Heart left ventricle (tissue), 16 donors: ENCODE results near the gene SPPL3. TPM values are rescaled to one million over a fixed set of nuclear protein-coding genes. Genes with fewer than 3 reads are reported as not detected.

ENCODE experiments used
- ATAC-seq, 4 donors: fragments of 200-7000 bp; cut with Tn5 transposase; one replicate each; pipeline ENCODE4 v1.9.1; 2020 to 2022; ENCODE audit warnings: moderate library complexity in 4 of 4, mild to moderate bottlenecking in 3 of 4, moderate number of reproducible peaks in 1 of 4
- DNase-seq, 5 donors: peaks; one replicate each; pipeline ENCODE4 v3.0.0-alpha.2; 2020
- H3K27ac ChIP-seq, 12 donors: fragments of 200-600 bp; sonication (generic) in 4 of 12; one replicate each; pipeline versions ENCODE4 v1.5.0 to v1.8.0; 2016 to 2022; ENCODE audit warnings: mild to moderate bottlenecking in 2 of 12
- H3K27me3 ChIP-seq, 9 donors: fragments of 200-600 bp; sonication (generic) in 2 of 9; one replicate each; pipeline versions ENCODE4 v1.5.1 to v1.8.0; 2016 to 2022; ENCODE audit warnings: mild to moderate bottlenecking in 3 of 9
- H3K36me3 ChIP-seq, 9 donors: fragments of 200-600 bp; sonication (generic) in 2 of 9; one replicate each; pipeline versions ENCODE4 v1.5.0 to v1.8.0; 2018 to 2022; ENCODE audit warnings: mild to moderate bottlenecking in 2 of 9
- H3K4me1 ChIP-seq, 12 donors: fragments of 200-600 bp; sonication (generic) in 4 of 12; one replicate each; pipeline versions ENCODE4 v1.5.0 to v1.8.0; 2016 to 2022; ENCODE audit warnings: mild to moderate bottlenecking in 3 of 12
- H3K4me3 ChIP-seq, 12 donors: fragments of 200-600 bp; sonication (generic) in 4 of 12; one replicate each; pipeline versions ENCODE4 v1.5.0 to v1.8.0; 2017 to 2022; ENCODE audit warnings: mild to moderate bottlenecking in 9 of 12, moderate library complexity in 4 of 12
- H3K9me3 ChIP-seq, 12 donors: fragments of 200-600 bp; sonication (generic) in 4 of 12; one replicate each; pipeline versions ENCODE4 v1.5.0 to v1.8.0; 2016 to 2022; ENCODE audit warnings: mild to moderate bottlenecking in 1 of 12
- POLR2A ChIP-seq, 2 donors: fragments of 450-650 bp; IDR thresholded peaks; one replicate each; pipeline ENCODE4 v1.6.1; 2017; ENCODE audit warnings: antibody characterized with exemption in 2 of 2, mild to moderate bottlenecking in 2 of 2, moderate library complexity in 2 of 2
- WGBS, 4 donors: extraction: QIAGEN DNeasy Blood & Tissue Kit in 2 of 4; methylation state at CpG; one replicate each; pipeline versions ENCODE4 v1.1.5 to v1.1.7; 2013 to 2018; 5-methylcytosine and 5-hydroxymethylcytosine counted together
- intact Hi-C, 10 donors: fragments of 100-400 bp; cut with DNase I; formaldehyde crosslinking; loops; one replicate each; pipeline versions ENCODE4 v1.11.1 to v1.14.2; 2022
- polyA plus RNA-seq, 2 donors: library from polyadenylated mRNA; stranded (reverse); fragments of 200-250 nt; gene quantifications; one replicate each; pipeline ENCODE4 v1.2.3, GENCODE V29; 2013
- total RNA-seq, 9 donors: library from RNA; depleted of rRNA in 2 of 9; stranded (reverse); fragments of >200 nt in 2 of 9; fragmentation: NEBNext Ultra II Directional in 3 of 9; extraction: Animal tissue kit (Norgen Biotek cat#: 25700) in 3 of 9; gene quantifications; one replicate each; pipeline versions ENCODE4 v1.1.0 to v1.2.4, GENCODE V29; 2016 to 2023
- TF ChIP-seq, protein P1 (sequence below), 12 donors: fragments of 200-600 bp; sonication (generic) in 4 of 12; IDR thresholded peaks; one replicate each; pipeline versions ENCODE4 v1.5.0 to v1.8.0; 2018 to 2022; ENCODE audit warnings: antibody characterized with exemption in 12 of 12, mild to moderate bottlenecking in 5 of 12
- donor health status: ischemic (EF 13 %, LVEDD 7.1; RV severe dilation, severe dysfunction).
- donor health status: healthy with polysubstance abuse.
- donor health status: DM: no; HTN: yes; CAD: no.
- donor health status: DM: no; HTN: no; CAD: no.
- donor health status: ischemic (EF 25% LVEDD 6.9; RV normal size, moderate dysfunction).
- donor health status: ischemic (EF 25% LVEDD 5.7; RV mildly dilated, moderate dysfunction).
- donor health status: healthy.
- donor health status: DM: yes; HTN: yes; CAD: no.
- donor health status: ischemic (EF 35%, LVEDD 5.7; RV mildly dilated, moderate dysfunction).
- donor health status: nonischemic (EF 11% LVEDD 7.7; RV severe dilation, severe dysfunction).
- donor health status: DM: yes; HTN: yes; CAD: no.
- donor health status: PGD.
- donor health status: ischemic (EF 29% LVEDD 5.4; RV normal size, mild dysfunction).
- donor health status: nonischemic (EF 23%, LVEDD 6.1; RV moderate dilation, normal function).

The SPPL3 gene
- total and polyA plus RNA-seq, 11 donors: 8.2 to 48.2 (median 26.5) TPM

DNA sequence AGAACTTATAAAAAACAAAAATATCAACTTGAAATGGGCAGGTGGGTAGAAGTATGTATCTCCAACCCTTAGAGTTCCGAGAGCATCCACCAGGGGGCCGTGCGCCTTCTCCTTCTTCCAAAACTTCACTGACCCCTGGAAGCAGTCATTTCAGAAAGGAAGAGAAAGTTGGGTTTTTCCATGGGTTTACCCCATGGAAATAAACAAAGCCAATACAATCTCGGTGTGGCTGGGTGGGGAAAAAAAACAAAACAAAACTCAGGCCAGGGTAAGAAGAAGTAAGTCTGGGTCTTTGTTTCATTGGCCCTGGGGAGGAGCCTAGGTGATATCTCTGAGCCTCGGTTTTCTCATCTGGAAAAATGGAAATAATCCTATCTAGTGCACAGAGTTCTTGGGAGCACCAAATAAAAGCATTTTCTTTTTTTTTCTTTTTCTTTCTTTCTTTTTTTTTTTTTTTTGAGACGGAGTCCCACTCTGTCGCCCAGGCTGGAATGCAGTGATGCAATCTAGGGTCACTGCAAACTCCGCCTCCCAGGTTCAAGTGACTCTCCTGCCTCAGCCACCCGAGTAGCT is 40.6 kb upstream of the SPPL3 start:
- TF ChIP-seq POLR2A (IDR thresholded peaks at IDR 0.05): no peak
- TF ChIP-seq, protein P1, sequence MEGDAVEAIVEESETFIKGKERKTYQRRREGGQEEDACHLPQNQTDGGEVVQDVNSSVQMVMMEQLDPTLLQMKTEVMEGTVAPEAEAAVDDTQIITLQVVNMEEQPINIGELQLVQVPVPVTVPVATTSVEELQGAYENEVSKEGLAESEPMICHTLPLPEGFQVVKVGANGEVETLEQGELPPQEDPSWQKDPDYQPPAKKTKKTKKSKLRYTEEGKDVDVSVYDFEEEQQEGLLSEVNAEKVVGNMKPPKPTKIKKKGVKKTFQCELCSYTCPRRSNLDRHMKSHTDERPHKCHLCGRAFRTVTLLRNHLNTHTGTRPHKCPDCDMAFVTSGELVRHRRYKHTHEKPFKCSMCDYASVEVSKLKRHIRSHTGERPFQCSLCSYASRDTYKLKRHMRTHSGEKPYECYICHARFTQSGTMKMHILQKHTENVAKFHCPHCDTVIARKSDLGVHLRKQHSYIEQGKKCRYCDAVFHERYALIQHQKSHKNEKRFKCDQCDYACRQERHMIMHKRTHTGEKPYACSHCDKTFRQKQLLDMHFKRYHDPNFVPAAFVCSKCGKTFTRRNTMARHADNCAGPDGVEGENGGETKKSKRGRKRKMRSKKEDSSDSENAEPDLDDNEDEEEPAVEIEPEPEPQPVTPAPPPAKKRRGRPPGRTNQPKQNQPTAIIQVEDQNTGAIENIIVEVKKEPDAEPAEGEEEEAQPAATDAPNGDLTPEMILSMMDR (IDR thresholded peaks at IDR 0.05): peak; percentile 46 to 75 (median 59)
- Histone ChIP-seq H3K27ac (no peak overlapping the region), H3K4me3 (no peak overlapping the region), H3K9me3 (no peaks in the 10 kb centered on the region), H3K36me3 (no peaks in the 10 kb centered on the region), H3K27me3 (no peaks in the 10 kb centered on the region), H3K4me1 (peaks cover 0 to 4% (median 0%) of the 10 kb centered on the region in 12 donors)
- WGBS, 4 donors: 51 to 53% (median 51%) methylated on average over 9 of the region's 9 CpGs
- ATAC-seq: peak in 2 of 4 donors; percentile 44 to 47
- peak; percentile 38 to 63 (median 41) for DNase-seq
- intact Hi-C loops: loop anchor here in 1 of 10 donors (10.0 kb wide), 1 partner anchor 170 kb away; no protein-coding TSS in a partner anchor

DNA sequence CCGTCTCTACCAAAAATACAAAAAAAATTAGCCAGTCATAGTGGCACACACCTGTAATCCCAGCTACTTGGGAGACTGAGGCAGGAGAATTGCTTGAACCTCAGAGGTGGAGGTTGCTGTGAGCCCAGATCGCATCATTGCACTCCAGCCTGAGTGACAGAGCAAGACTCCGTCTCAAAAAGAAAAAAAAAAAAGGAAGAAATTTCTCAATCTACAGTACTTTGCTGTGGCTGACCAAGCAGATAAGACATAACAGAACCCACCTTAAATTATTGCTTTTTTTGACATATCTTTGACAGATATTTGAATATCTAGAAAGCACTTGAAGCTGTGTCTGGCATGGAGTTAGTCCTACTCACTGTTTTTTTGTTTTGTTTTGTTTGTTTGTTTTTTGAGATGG is 39.3 kb upstream of the SPPL3 start:
- no peak overlapping the region for H3K4me3 ChIP-seq
- DNase-seq: no peak
- peaks cover 0 to 2% (median 0%) of the 10 kb centered on the region in 9 donors for H3K27me3 ChIP-seq
- H3K27ac ChIP-seq: no peak overlapping the region
- H3K9me3 ChIP-seq: no peaks in the 10 kb centered on the region
- peaks cover 0 to 12% (median 0%) of the 10 kb centered on the region in 12 donors for H3K4me1 ChIP-seq
- intact Hi-C loops: loop anchor here in 1 of 10 donors (10.0 kb wide), 1 partner anchor 171 kb away; no protein-coding TSS in a partner anchor
- 74 to 94% (median 84%) methylated on average over 3 of the region's 3 CpGs for WGBS, 4 donors
- no peaks in the 10 kb centered on the region for H3K36me3 ChIP-seq
- no peak for TF ChIP-seq POLR2A (IDR thresholded peaks at IDR 0.05)
- TF ChIP-seq, protein P1 (IDR thresholded peaks at IDR 0.05): no peak
- no peak for ATAC-seq

DNA sequence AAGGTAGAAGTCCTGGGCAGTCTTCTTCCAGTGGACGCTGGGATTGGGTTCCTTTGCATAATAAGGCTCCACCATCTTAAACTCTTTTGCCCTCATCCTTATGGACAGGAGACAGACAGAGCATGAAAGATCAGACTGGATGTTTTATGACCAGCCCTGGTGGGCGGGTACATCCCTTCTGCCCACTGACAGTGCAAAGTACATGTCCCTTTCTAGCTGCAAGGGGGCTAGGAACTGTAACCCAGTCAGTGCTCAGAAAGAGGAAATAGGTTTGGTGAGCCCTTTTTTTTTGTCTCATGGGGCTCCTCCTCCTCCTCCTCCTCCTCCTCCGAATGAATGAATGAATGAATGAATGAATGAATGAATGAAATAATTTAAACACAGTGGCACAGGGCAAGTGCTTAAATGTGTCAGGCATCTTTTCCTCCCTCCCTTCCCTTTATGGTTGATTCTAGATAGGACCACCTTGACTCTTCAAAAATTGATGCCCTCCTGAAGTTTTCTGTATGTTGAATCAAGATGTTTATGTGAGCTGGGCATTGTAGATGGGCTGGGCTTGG is 37.8 kb upstream of the SPPL3 start:
- no peak for TF ChIP-seq POLR2A (IDR thresholded peaks at IDR 0.05)
- TF ChIP-seq, protein P1 (IDR thresholded peaks at IDR 0.05): no peak
- no peaks in the 10 kb centered on the region for H3K9me3 ChIP-seq
- DNase-seq (no peak), ATAC-seq (no peak)
- H3K4me3 ChIP-seq: no peak overlapping the region
- 57 to 70% (median 63%) methylated on average over 3 of the region's 3 CpGs for WGBS, 4 donors
- peaks cover 0 to 12% (median 0%) of the 10 kb centered on the region in 12 donors for H3K4me1 ChIP-seq
- peaks cover 0 to 4% (median 0%) of the 10 kb centered on the region in 9 donors for H3K27me3 ChIP-seq
- H3K36me3 ChIP-seq: no peaks in the 10 kb centered on the region
- H3K27ac ChIP-seq: no peak overlapping the region
- intact Hi-C loops: loop anchor here in 1 of 10 donors (10.0 kb wide), 1 partner anchor 173 kb away; no protein-coding TSS in a partner anchor

DNA sequence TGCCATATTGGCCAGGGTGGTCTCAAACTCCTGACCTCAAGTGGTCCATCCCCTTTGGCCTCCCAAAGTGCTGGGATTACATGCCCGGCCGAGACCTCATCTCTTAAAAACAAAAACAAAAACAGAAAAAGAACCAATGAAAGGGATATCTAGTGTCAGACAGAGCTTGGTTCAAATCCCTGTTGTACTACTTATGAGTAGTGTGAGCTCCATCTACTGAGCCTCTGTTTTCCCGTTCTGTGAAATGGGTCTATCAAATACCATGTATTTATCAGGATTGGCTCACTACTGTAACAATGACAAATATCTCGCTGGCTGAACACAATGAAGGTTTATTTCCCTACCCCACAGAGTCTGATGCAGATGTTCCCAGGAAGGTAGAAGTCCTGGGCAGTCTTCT is 37.3 kb upstream of the SPPL3 start:
- no peak overlapping the region for H3K4me3 ChIP-seq
- H3K36me3 ChIP-seq: no peaks in the 10 kb centered on the region
- no peak for TF ChIP-seq POLR2A (IDR thresholded peaks at IDR 0.05)
- TF ChIP-seq, protein P1 (IDR thresholded peaks at IDR 0.05): no peak
- no peaks in the 10 kb centered on the region for H3K9me3 ChIP-seq
- intact Hi-C loops: loop anchor here in 1 of 10 donors (10.0 kb wide), 1 partner anchor 173 kb away; no protein-coding TSS in a partner anchor
- H3K4me1 ChIP-seq: peaks cover 0 to 12% (median 0%) of the 10 kb centered on the region in 12 donors
- H3K27me3 ChIP-seq: peaks cover 0 to 4% (median 0%) of the 10 kb centered on the region in 9 donors
- no peak overlapping the region for H3K27ac ChIP-seq
- ATAC-seq: no peak
- no peak for DNase-seq
- 87 to 95% (median 89%) methylated on average over 4 of the region's 4 CpGs for WGBS, 4 donors
